Common myeloid progenitor, CD34-positive (primary cell): ENCODE measurements around the gene SLC6A12.

Source experiments
- CTCF ChIA-PET: fragments of 350-600 bp; sonication (Branson Sonifier 250); formaldehyde crosslinking; loops from one replicate; lab custom pipeline; 2021; ENCODE audit warnings: antibody characterized with exemption; lab: Charles Lee
- POLR2A ChIA-PET: fragments of 350-600 bp; sonication (Branson Sonifier 250); formaldehyde crosslinking; loops from one replicate; lab custom pipeline; 2021; ENCODE audit warnings: antibody characterized with exemption; lab: Charles Lee
- DNase-seq, 3 donors: peaks; one replicate each; pipeline versions ENCODE4 v3.0.0 to v3.0.0-alpha.2; 2013
- H3K27ac ChIP-seq, 2 experiments: 1 replicate in 1 of 2; 2 replicates in 1 of 2; pipeline ENCODE4 v1.7.0; 2013; ENCODE audit warnings: inconsistent platforms in 2 of 2, low read length in 2 of 2, mild to moderate bottlenecking in 2 of 2, low read depth in 1 of 2, moderate library complexity in 1 of 2; ENCODE audit not compliant: severe bottlenecking in 2 of 2, insufficient read depth in 1 of 2, poor library complexity in 1 of 2
- H3K27me3 ChIP-seq, 5 experiments: replicated peaks in 2 of 5; 1 replicate in 3 of 5; 2 replicates in 2 of 5; pipeline versions ENCODE4 v1.6.1 to v1.7.0; 2013; ENCODE audit warnings: low read length in 4 of 5, mild to moderate bottlenecking in 2 of 5, moderate library complexity in 2 of 5, inconsistent platforms in 1 of 5; ENCODE audit not compliant: insufficient read depth in 5 of 5, control insufficient read depth in 4 of 5
- H3K36me3 ChIP-seq, 4 experiments: 1 replicate in 2 of 4; 2 replicates in 2 of 4; pipeline versions ENCODE4 v1.6.1 to v1.7.0; 2013; ENCODE audit warnings: low read length in 3 of 4, control low read depth in 1 of 4, mild to moderate bottlenecking in 1 of 4; ENCODE audit not compliant: control insufficient read depth in 4 of 4, insufficient read depth in 4 of 4
- H3K4me1 ChIP-seq, 4 experiments: 1 replicate in 3 of 4; 2 replicates in 1 of 4; pipeline versions ENCODE4 v1.6.1 to v1.7.1; 2013; ENCODE audit warnings: low read length in 3 of 4, mild to moderate bottlenecking in 3 of 4, control low read depth in 1 of 4, inconsistent platforms in 1 of 4, moderate library complexity in 1 of 4; ENCODE audit not compliant: control insufficient read depth in 4 of 4, insufficient read depth in 4 of 4; ENCODE audit errors: control extremely low read depth in 1 of 4
- H3K4me3 ChIP-seq, 7 experiments: 1 replicate in 4 of 7; 2 replicates in 3 of 7; pipeline versions ENCODE4 v1.5.1 to v1.7.0; 2013; ENCODE audit warnings: mild to moderate bottlenecking in 7 of 7, low read length in 6 of 7, moderate library complexity in 6 of 7, inconsistent platforms in 2 of 7, low read depth in 2 of 7, control low read depth in 1 of 7; ENCODE audit not compliant: insufficient read depth in 4 of 7, control insufficient read depth in 1 of 7; ENCODE audit errors: extremely low read depth in 1 of 7
- H3K9me3 ChIP-seq, 5 experiments: 1 replicate in 4 of 5; 2 replicates in 1 of 5; pipeline versions ENCODE4 v1.6.1 to v1.7.1; 2013; ENCODE audit warnings: low read length in 4 of 5, mild to moderate bottlenecking in 2 of 5, inconsistent platforms in 1 of 5, low read depth in 1 of 5, moderate library complexity in 1 of 5; ENCODE audit not compliant: control insufficient read depth in 4 of 5, insufficient read depth in 2 of 5; ENCODE audit errors: control extremely low read depth in 1 of 5
- WGBS: methylation state at CpG from one replicate; pipeline ENCODE4 v1.1.5; 2013; ENCODE audit not compliant: insufficient coverage; 5-methylcytosine and 5-hydroxymethylcytosine counted together

The SLC6A12 gene

GRCh38 chr12:169528-170370 lies 44.2 kb downstream of the SLC6A12 start:
- peaks cover 0 to 12% (median 0%) of the 10 kb centered on the region in 4 experiments for H3K36me3 ChIP-seq
- 84% methylated on average over 16 of the region's 17 CpGs for WGBS
- H3K4me1 ChIP-seq: peaks cover 0 to 85% (median 54%) of the 10 kb centered on the region in 4 experiments
- ChIA-PET POLR2A (no interaction called here), CTCF (interaction anchor here (0.7 to 7.4 kb wide), 7 partner anchors 10 to 29 kb away, joined by 3 to 94 read pairs (median 4); no protein-coding TSS in a partner anchor)
- peak in 2 of 3 donors; percentile 37 to 42 for DNase-seq
- no peaks in the 10 kb centered on the region for H3K9me3 ChIP-seq
- no peak overlapping the region for H3K27ac ChIP-seq
- no peaks in the 10 kb centered on the region for H3K27me3 ChIP-seq
- H3K4me3 ChIP-seq: peak overlapping the region in 1 of 7 experiments; percentile 57

GRCh38 chr12:168763-169525 lies 45.0 kb downstream of the SLC6A12 start:
- WGBS: 24% methylated on average over 18 of the region's 22 CpGs
- peaks cover 0 to 89% (median 54%) of the 10 kb centered on the region in 4 experiments for H3K4me1 ChIP-seq
- H3K27ac ChIP-seq: no peak overlapping the region
- peak in 2 of 3 donors; percentile 47 to 62 for DNase-seq
- POLR2A ChIA-PET: no interaction called here
- no peaks in the 10 kb centered on the region for H3K27me3 ChIP-seq
- H3K4me3 ChIP-seq: peak overlapping the region in 6 of 7 experiments; percentile 5 to 58 (median 29)
- CTCF ChIA-PET: interaction anchor here (1.1 to 7.4 kb wide), 4 partner anchors 11 to 19 kb away, joined by 4 to 94 read pairs (median 18); no protein-coding TSS in a partner anchor
- H3K9me3 ChIP-seq: no peaks in the 10 kb centered on the region
- H3K36me3 ChIP-seq: peaks cover 0 to 12% (median 0%) of the 10 kb centered on the region in 4 experiments

GRCh38 chr12:167959-168600 lies 45.9 kb downstream of the SLC6A12 start:
- 89% methylated on average over 11 of the region's 12 CpGs for WGBS
- Histone ChIP-seq H3K9me3 (no peaks in the 10 kb centered on the region), H3K4me1 (peaks cover 0 to 84% (median 45%) of the 10 kb centered on the region in 4 experiments), H3K4me3 (peak overlapping the region in 2 of 7 experiments; percentile 20 to 58), H3K27me3 (no peaks in the 10 kb centered on the region), H3K36me3 (peaks cover 0 to 12% (median 0%) of the 10 kb centered on the region in 4 experiments), H3K27ac (no peak overlapping the region)
- DNase-seq: no peak
- ChIA-PET POLR2A (no interaction called here), CTCF (interaction anchor here (0.6 to 7.4 kb wide), 7 partner anchors 10 to 40 kb away, joined by 3 to 94 read pairs (median 6); no protein-coding TSS in a partner anchor)

- Histone ChIP-seq H3K4me1 (peaks cover 0 to 68% (median 30%) of the 10 kb centered on the region in 4 experiments), H3K27me3 (no peaks in the 10 kb centered on the region), H3K27ac (no peak overlapping the region), H3K9me3 (no peaks in the 10 kb centered on the region), H3K4me3 (no peak overlapping the region), H3K36me3 (peaks cover 0 to 12% (median 0%) of the 10 kb centered on the region in 4 experiments)
- WGBS: 93% methylated on average over 7 of the region's 11 CpGs
- no peak for DNase-seq
- ChIA-PET POLR2A (no interaction called here), CTCF (interaction anchor here (2.0 to 7.4 kb wide), 3 partner anchors 21 to 54 kb away, joined by 6 to 94 read pairs (median 12); no protein-coding TSS in a partner anchor)
Measured at GRCh38 chr12:166425-167075, 47.4 kb downstream of the SLC6A12 start.

- Histone ChIP-seq H3K36me3 (peaks cover 0 to 12% (median 0%) of the 10 kb centered on the region in 4 experiments), H3K27ac (no peak overlapping the region), H3K4me3 (no peak overlapping the region), H3K4me1 (peaks cover 0 to 62% (median 28%) of the 10 kb centered on the region in 4 experiments), H3K27me3 (no peaks in the 10 kb centered on the region), H3K9me3 (no peaks in the 10 kb centered on the region)
- ChIA-PET POLR2A (no interaction called here), CTCF (interaction anchor here (0.9 to 3.4 kb wide), 4 partner anchors 13 to 54 kb away, joined by 6 to 12 read pairs (median 8); no protein-coding TSS in a partner anchor)
- 98% methylated on average over 15 of the region's 15 CpGs for WGBS
- no peak for DNase-seq
Measured at GRCh38 chr12:165862-166368, 48.0 kb downstream of the SLC6A12 start.

- no peak for DNase-seq
- ChIA-PET POLR2A (no interaction called here), CTCF (interaction anchor here (1.0 to 3.4 kb wide), 3 partner anchors 12 to 25 kb away, joined by 3 to 12 read pairs (median 10); no protein-coding TSS in a partner anchor)
- H3K9me3 ChIP-seq: no peaks in the 10 kb centered on the region
- H3K4me1 ChIP-seq: peaks cover 0 to 50% (median 15%) of the 10 kb centered on the region in 4 experiments
- no peaks in the 10 kb centered on the region for H3K27me3 ChIP-seq
- WGBS: 93% methylated on average over 6 of the region's 7 CpGs
- H3K4me3 ChIP-seq: no peak overlapping the region
- H3K27ac ChIP-seq: no peak overlapping the region
- H3K36me3 ChIP-seq: peaks cover 0 to 12% (median 0%) of the 10 kb centered on the region in 4 experiments
Measured at GRCh38 chr12:164207-164606, 49.8 kb downstream of the SLC6A12 start.
